Measurements from ENCODE around the gene S100P.

- TF ChIP-seq POLR2A (IDR thresholded peaks at IDR 0.05) (no peak), CTCF (IDR thresholded peaks at IDR 0.05) (no peak)
Measured at GRCh38 chr4:6680372-6681034, 13.2 kb upstream of the S100P start.

Measured in thyroid gland (tissue), 4 donors.